Naive thymus-derived CD4-positive, alpha-beta T cell (primary cell): ENCODE measurements around the gene KANSL3. TPM values are rescaled to one million over a fixed set of nuclear protein-coding genes. Genes with fewer than 3 reads are reported as not detected.

Source experiments
- ATAC-seq: fragments of 150-1000 bp; cut with Tn5 transposase; 2 replicates; pipeline ENCODE4 v1.10.0; 2021; ENCODE audit warnings: mild to moderate bottlenecking, moderate library complexity
- CTCF ChIA-PET: fragments of 350-600 bp; sonication (Branson Sonifier 250); formaldehyde crosslinking; loops from one replicate; lab custom pipeline; 2021; ENCODE audit warnings: antibody characterized with exemption; lab: Charles Lee
- POLR2A ChIA-PET: fragments of 350-600 bp; sonication (Branson Sonifier 250); formaldehyde crosslinking; loops from one replicate; lab custom pipeline; 2021; ENCODE audit warnings: antibody characterized with exemption, inconsistent platforms; lab: Charles Lee
- DNase-seq, 9 donors: peaks; one replicate each; pipeline versions ENCODE4 v3.0.0 to v3.0.0-alpha.2; 2020 to 2022; ENCODE audit warnings: mixed read lengths in 1 of 9
- H3K27ac ChIP-seq: one replicate; pipeline ENCODE4 v1.7.0; 2013; ENCODE audit warnings: mild to moderate bottlenecking, low read depth, low read length, moderate library complexity
- H3K27me3 ChIP-seq, 2 donors: one replicate each; pipeline ENCODE4 v1.7.0; 2013; ENCODE audit warnings: low read length in 2 of 2, mild to moderate bottlenecking in 2 of 2, moderate library complexity in 2 of 2; ENCODE audit not compliant: control insufficient read depth in 2 of 2, insufficient read depth in 2 of 2
- H3K36me3 ChIP-seq, 3 experiments: 1 replicate in 2 of 3; 2 replicates in 1 of 3; pipeline ENCODE4 v1.7.0; 2013; ENCODE audit warnings: low read length in 3 of 3, mild to moderate bottlenecking in 3 of 3, moderate library complexity in 1 of 3; ENCODE audit not compliant: insufficient read depth in 3 of 3, control insufficient read depth in 2 of 3
- H3K4me1 ChIP-seq, 2 donors: one replicate each; pipeline ENCODE4 v1.7.0; 2013; ENCODE audit warnings: low read length in 2 of 2, mild to moderate bottlenecking in 2 of 2, moderate library complexity in 1 of 2; ENCODE audit not compliant: control insufficient read depth in 2 of 2, insufficient read depth in 2 of 2
- H3K4me3 ChIP-seq: 2 replicates; pipeline ENCODE4 v1.7.0; 2013; ENCODE audit warnings: mild to moderate bottlenecking, low read length
- H3K9me3 ChIP-seq, 3 experiments: 1 replicate in 2 of 3; 2 replicates in 1 of 3; pipeline ENCODE4 v1.7.0; 2013; ENCODE audit warnings: low read length in 3 of 3; ENCODE audit not compliant: control insufficient read depth in 2 of 3
- H3K27ac Mint-ChIP-seq, 9 donors: one replicate each; pipeline ENCODE4 v1.8.0; 2020 to 2022; ENCODE audit warnings: mixed read lengths in 9 of 9, mild to moderate bottlenecking in 8 of 9, moderate library complexity in 5 of 9, inconsistent platforms in 2 of 9
- H3K27me3 Mint-ChIP-seq, 5 donors: one replicate each; pipeline ENCODE4 v1.8.0; 2021 to 2022; ENCODE audit warnings: mixed read lengths in 5 of 5, mild to moderate bottlenecking in 1 of 5
- H3K36me3 Mint-ChIP-seq, 5 donors: one replicate each; pipeline ENCODE4 v1.8.0; 2020 to 2022; ENCODE audit warnings: mixed read lengths in 5 of 5, mild to moderate bottlenecking in 3 of 5, inconsistent platforms in 1 of 5
- H3K4me1 Mint-ChIP-seq, 7 donors: one replicate each; pipeline ENCODE4 v1.8.0; 2020 to 2022; ENCODE audit warnings: mixed read lengths in 7 of 7, mild to moderate bottlenecking in 3 of 7, inconsistent platforms in 1 of 7
- H3K4me3 Mint-ChIP-seq, 10 donors: one replicate each; pipeline ENCODE4 v1.8.0; 2020 to 2022; ENCODE audit warnings: mild to moderate bottlenecking in 10 of 10, mixed read lengths in 10 of 10, moderate library complexity in 6 of 10, inconsistent platforms in 2 of 10
- H3K9me3 Mint-ChIP-seq, 11 donors: one replicate each; pipeline ENCODE4 v1.8.0; 2020 to 2022; ENCODE audit warnings: mixed read lengths in 11 of 11, mild to moderate bottlenecking in 4 of 11, inconsistent platforms in 1 of 11, moderate library complexity in 1 of 11
- intact Hi-C, 2 donors: fragments of 100-400 bp; cut with micrococcal nuclease; formaldehyde crosslinking; loops; one replicate each; pipeline ENCODE4 v1.15.1; 2023
- polyA plus RNA-seq, 2 donors: library from polyadenylated mRNA; unstranded; fragments of 300-500 nt; fragmentation: Illumina TruSeq; gene quantifications; one replicate each; pipeline ENCODE4 v1.2.3, GENCODE V29; 2021
- total RNA-seq, 6 experiments: library from RNA in 5 of 6; stranded (reverse) in 5 of 6; gene quantifications; 1 replicate in 5 of 6; 2 replicates in 1 of 6; pipeline ENCODE4 v1.2.3 and lab custom pipeline; 2021 to 2026

KANSL3 gene
- total and polyA plus RNA-seq, 7 experiments from 2014 or later = 13.5 to 65.0 (median 55.1) TPM

GRCh38 chr2:96575785-96576456 lies 62.2 kb downstream of the KANSL3 start:
- H3K9me3 Mint-ChIP-seq = no peaks in the 10 kb centered on the region
- H3K27me3 Mint-ChIP-seq = peaks cover 0 to 10% (median 0%) of the 10 kb centered on the region in 5 donors
- DNase-seq = no peak
- H3K9me3 ChIP-seq = no peaks in the 10 kb centered on the region
- H3K27ac ChIP-seq = no peak overlapping the region
- H3K36me3 Mint-ChIP-seq = peaks cover 0 to 13% (median 5%) of the 10 kb centered on the region in 5 donors
- no peak for ATAC-seq
- H3K4me3 ChIP-seq = no peak overlapping the region
- no peak overlapping the region for H3K27ac Mint-ChIP-seq
- no peaks in the 10 kb centered on the region for H3K4me1 ChIP-seq
- no peak overlapping the region for H3K4me3 Mint-ChIP-seq
- no peaks in the 10 kb centered on the region for H3K4me1 Mint-ChIP-seq
- intact Hi-C loops = no loop called here
- no peaks in the 10 kb centered on the region for H3K27me3 ChIP-seq
- H3K36me3 ChIP-seq = no peaks in the 10 kb centered on the region
- POLR2A ChIA-PET = no interaction called here
- CTCF ChIA-PET = no interaction called here

- H3K27ac ChIP-seq = no peak overlapping the region
- H3K4me1 ChIP-seq = no peaks in the 10 kb centered on the region
- no peaks in the 10 kb centered on the region for H3K27me3 ChIP-seq
- DNase-seq = no peak
- POLR2A ChIA-PET = no interaction called here
- H3K36me3 Mint-ChIP-seq = peaks cover 0 to 10% (median 8%) of the 10 kb centered on the region in 5 donors
- H3K9me3 Mint-ChIP-seq = no peaks in the 10 kb centered on the region
- no peak for ATAC-seq
- intact Hi-C loops = no loop called here
- H3K4me3 ChIP-seq = no peak overlapping the region
- H3K9me3 ChIP-seq = no peaks in the 10 kb centered on the region
- H3K36me3 ChIP-seq = no peaks in the 10 kb centered on the region
- peaks cover 0 to 10% (median 0%) of the 10 kb centered on the region in 5 donors for H3K27me3 Mint-ChIP-seq
- H3K4me1 Mint-ChIP-seq = peaks cover 0 to 3% (median 0%) of the 10 kb centered on the region in 7 donors
- CTCF ChIA-PET = no interaction called here
- no peak overlapping the region for H3K4me3 Mint-ChIP-seq
- H3K27ac Mint-ChIP-seq = no peak overlapping the region
These were observed 63.7 kb downstream of the KANSL3 start for GRCh38 chr2:96574364-96574763.

GRCh38 chr2:96568094-96568493 lies 70.0 kb downstream of the KANSL3 start:
- no peaks in the 10 kb centered on the region for H3K27me3 ChIP-seq
- peaks cover 0 to 1% (median 0%) of the 10 kb centered on the region in 11 donors for H3K9me3 Mint-ChIP-seq
- no peaks in the 10 kb centered on the region for H3K9me3 ChIP-seq
- peaks cover 0 to 10% (median 3%) of the 10 kb centered on the region in 5 donors for H3K36me3 Mint-ChIP-seq
- H3K4me1 ChIP-seq = no peaks in the 10 kb centered on the region
- ATAC-seq (no peak), DNase-seq (no peak)
- intact Hi-C loops = no loop called here
- no peak overlapping the region for H3K4me3 ChIP-seq
- peak overlapping the region in 1 of 9 donors; percentile 3 for H3K27ac Mint-ChIP-seq
- no peak overlapping the region for H3K4me3 Mint-ChIP-seq
- no peak overlapping the region for H3K27ac ChIP-seq
- H3K27me3 Mint-ChIP-seq = peaks cover 0 to 10% (median 0%) of the 10 kb centered on the region in 5 donors
- peaks cover 0 to 5% (median 0%) of the 10 kb centered on the region in 7 donors for H3K4me1 Mint-ChIP-seq
- ChIA-PET POLR2A (no interaction called here), CTCF (no interaction called here)
- no peaks in the 10 kb centered on the region for H3K36me3 ChIP-seq

GRCh38 chr2:96565111-96565510 lies 73.0 kb downstream of the KANSL3 start:
- intact Hi-C loops = no loop called here
- peaks cover 0 to 2% (median 0%) of the 10 kb centered on the region in 11 donors for H3K9me3 Mint-ChIP-seq
- Histone ChIP-seq H3K4me1 (no peaks in the 10 kb centered on the region), H3K9me3 (no peaks in the 10 kb centered on the region), H3K36me3 (no peaks in the 10 kb centered on the region), H3K27ac (no peak overlapping the region), H3K4me3 (no peak overlapping the region), H3K27me3 (no peaks in the 10 kb centered on the region)
- no peak overlapping the region for H3K27ac Mint-ChIP-seq
- H3K27me3 Mint-ChIP-seq = peaks cover 0 to 6% (median 0%) of the 10 kb centered on the region in 5 donors
- DNase-seq (no peak), ATAC-seq (no peak)
- peaks cover 0 to 9% (median 0%) of the 10 kb centered on the region in 5 donors for H3K36me3 Mint-ChIP-seq
- H3K4me1 Mint-ChIP-seq = peaks cover 0 to 5% (median 0%) of the 10 kb centered on the region in 7 donors
- POLR2A ChIA-PET = no interaction called here
- H3K4me3 Mint-ChIP-seq = no peak overlapping the region
- CTCF ChIA-PET = interaction anchor here (0.7 kb wide), 1 partner anchor 183 kb away, joined by 3 read pairs; no protein-coding TSS in a partner anchor

GRCh38 chr2:96564563-96564962 lies 73.5 kb downstream of the KANSL3 start:
- peaks cover 0 to 7% (median 0%) of the 10 kb centered on the region in 5 donors for H3K36me3 Mint-ChIP-seq
- CTCF ChIA-PET = interaction anchor here (0.7 kb wide), 1 partner anchor 183 kb away, joined by 3 read pairs; no protein-coding TSS in a partner anchor
- no peak for ATAC-seq

GRCh38 chr2:96564026-96564425 lies 74.1 kb downstream of the KANSL3 start:
- H3K36me3 ChIP-seq = no peaks in the 10 kb centered on the region
- Mint-ChIP-seq H3K27ac (no peak overlapping the region), H3K27me3 (peaks cover 0 to 8% (median 0%) of the 10 kb centered on the region in 5 donors), H3K9me3 (peaks cover 0 to 2% (median 0%) of the 10 kb centered on the region in 11 donors), H3K4me1 (no peaks in the 10 kb centered on the region), H3K4me3 (no peak overlapping the region), H3K36me3 (peaks cover 0 to 5% (median 0%) of the 10 kb centered on the region in 5 donors)
- ATAC-seq = no peak
- ChIA-PET POLR2A (no interaction called here), CTCF (no interaction called here)
- no peaks in the 10 kb centered on the region for H3K9me3 ChIP-seq
- DNase-seq = no peak
- H3K4me1 ChIP-seq = no peaks in the 10 kb centered on the region
- no peak overlapping the region for H3K27ac ChIP-seq
- intact Hi-C loops = no loop called here
- H3K27me3 ChIP-seq = no peaks in the 10 kb centered on the region
- H3K4me3 ChIP-seq = no peak overlapping the region

More at GRCh38 chr2:96564563-96564962, 73.5 kb downstream of the KANSL3 start:
- no peaks in the 10 kb centered on the region for H3K9me3 ChIP-seq
- Mint-ChIP-seq H3K4me1 (peaks cover 0 to 4% (median 0%) of the 10 kb centered on the region in 7 donors), H3K4me3 (no peak overlapping the region), H3K27me3 (peaks cover 0 to 6% (median 0%) of the 10 kb centered on the region in 5 donors), H3K27ac (no peak overlapping the region), H3K9me3 (peaks cover 0 to 2% (median 0%) of the 10 kb centered on the region in 11 donors)
- intact Hi-C loops = no loop called here
- no peaks in the 10 kb centered on the region for H3K27me3 ChIP-seq
- H3K4me1 ChIP-seq = no peaks in the 10 kb centered on the region
- no peak overlapping the region for H3K27ac ChIP-seq
- H3K36me3 ChIP-seq = no peaks in the 10 kb centered on the region
- POLR2A ChIA-PET = no interaction called here
- no peak overlapping the region for H3K4me3 ChIP-seq
- no peak for DNase-seq
